ENCODE data around the gene HS6ST3. TPM values are rescaled to one million over a fixed set of nuclear protein-coding genes. Genes with fewer than 3 reads are reported as not detected.

The HS6ST3 gene
- total and polyA plus RNA-seq, 9 of the 15 experiments (the other 6 are each of a cell fraction or from before 2014, with no cell fraction given): not detected

DNA sequence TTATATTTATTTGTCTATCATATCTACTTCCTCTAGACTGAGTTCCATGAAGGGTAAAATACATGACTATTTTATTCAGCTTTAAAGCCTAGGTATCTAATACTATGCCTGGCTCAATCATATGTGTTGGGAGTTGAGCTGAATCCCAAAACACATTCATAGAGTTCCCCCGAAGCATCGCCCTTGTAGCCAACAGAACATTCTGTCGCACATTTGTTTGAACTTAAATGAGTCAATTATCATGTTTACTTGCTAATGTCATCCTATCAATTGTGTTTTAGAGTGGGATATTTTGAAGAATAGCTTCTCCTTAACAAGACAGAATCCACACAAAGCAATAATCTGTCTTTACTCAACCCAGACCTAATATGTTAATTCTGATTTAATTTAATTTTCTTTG is 252.4 kb downstream of the HS6ST3 start:
- Histone ChIP-seq H3K9me3 (replicated peaks; ENCODE audit: control insufficient read depth, insufficient read depth, low read depth, low read length) (no peaks in the 10 kb centered on the region), H3K9me1 (ENCODE audit: control insufficient read depth, insufficient read depth, low read length) (no peaks in the 10 kb centered on the region), H4K20me1 (replicated peaks; ENCODE audit: control insufficient read depth, insufficient read depth, low read length) (no peaks in the 10 kb centered on the region), H2AFZ (ENCODE audit: low read depth, low read length) (no peak overlapping the region), H3K36me3 (ENCODE audit: control insufficient read depth, insufficient read depth, low read length) (no peaks in the 10 kb centered on the region), H3K4me2 (ENCODE audit: insufficient read depth, low read length) (no peak overlapping the region), H3K27ac (ENCODE audit: extremely low read depth, low read depth, low read length) (no peak overlapping the region), H3K9ac (ENCODE audit: insufficient read depth in 1 of 2, low read depth in 2 of 2, low read length in 2 of 2) (no peak overlapping the region), H3K27me3 (ENCODE audit: control insufficient read depth in 2 of 2, insufficient read depth in 2 of 2, low read length in 2 of 2) (no peaks in the 10 kb centered on the region), H3K4me3 (no peak overlapping the region), H3K4me1 (replicated peaks in 1 of 2; ENCODE audit: control insufficient read depth in 2 of 2, insufficient read depth in 2 of 2, low read length in 2 of 2) (no peaks in the 10 kb centered on the region), H3K79me2 (ENCODE audit: control insufficient read depth, insufficient read depth, low read length) (no peaks in the 10 kb centered on the region)
- POLR2A ChIA-PET: interaction anchor here (0.6 kb wide), 1 partner anchor 1104 kb away, joined by 3 read pairs; no protein-coding TSS in a partner anchor
- BruUV-seq (replicated peaks): no TSS peak
- intact Hi-C loops (cut with micrococcal nuclease) (no loop called here), in situ Hi-C loops (cut with MboI) (no loop called here)
- DNase-seq (ENCODE audit: extremely low read depth in 1 of 4, low spot score in 3 of 4): no peak
- CTCF ChIA-PET (ENCODE audit: low intra/inter-chr PET ratio): no interaction called here
- no peak for ATAC-seq
- no peak for FAIRE-seq
- WGBS (ENCODE audit: insufficient coverage, low coverage, missing lambda C conversion rate): 0% methylated on average over 3 of the region's 3 CpGs
- TF ChIP-seq ZNF274 (IDR thresholded peaks at IDR 0.05; ENCODE audit: borderline replicate concordance, low read depth, low read length): no peak
- no peak for TF ChIP-seq JUNB (CRISPR knock-in tag; conservative IDR thresholded peaks at IDR 0.05)
- no peak for TF ChIP-seq ZBTB11 (CRISPR knock-in tag; IDR thresholded peaks at IDR 0.05)
- TF ChIP-seq STAG1 (CRISPR knock-in tag; IDR thresholded peaks at IDR 0.05; ENCODE audit: borderline replicate concordance): no peak
- no peak for TF ChIP-seq RCOR1 (IDR thresholded peaks at IDR 0.05; ENCODE audit: borderline replicate concordance in 1 of 2, low read depth in 2 of 2, low read length in 2 of 2)
- no peak for TF ChIP-seq MTA1 (IDR thresholded peaks at IDR 0.05; ENCODE audit: borderline replicate concordance)
- TF ChIP-seq SMAD2 (IDR thresholded peaks at IDR 0.05; ENCODE audit: low read depth, low read length): no peak
- TF ChIP-seq ZBTB7A (IDR thresholded peaks at IDR 0.05; ENCODE audit: borderline replicate concordance, control insufficient read depth, low read depth, low read length): no peak
- no peak for TF ChIP-seq NCOA1 (IDR thresholded peaks at IDR 0.05; ENCODE audit: low read depth)
- TF ChIP-seq, protein P1, sequence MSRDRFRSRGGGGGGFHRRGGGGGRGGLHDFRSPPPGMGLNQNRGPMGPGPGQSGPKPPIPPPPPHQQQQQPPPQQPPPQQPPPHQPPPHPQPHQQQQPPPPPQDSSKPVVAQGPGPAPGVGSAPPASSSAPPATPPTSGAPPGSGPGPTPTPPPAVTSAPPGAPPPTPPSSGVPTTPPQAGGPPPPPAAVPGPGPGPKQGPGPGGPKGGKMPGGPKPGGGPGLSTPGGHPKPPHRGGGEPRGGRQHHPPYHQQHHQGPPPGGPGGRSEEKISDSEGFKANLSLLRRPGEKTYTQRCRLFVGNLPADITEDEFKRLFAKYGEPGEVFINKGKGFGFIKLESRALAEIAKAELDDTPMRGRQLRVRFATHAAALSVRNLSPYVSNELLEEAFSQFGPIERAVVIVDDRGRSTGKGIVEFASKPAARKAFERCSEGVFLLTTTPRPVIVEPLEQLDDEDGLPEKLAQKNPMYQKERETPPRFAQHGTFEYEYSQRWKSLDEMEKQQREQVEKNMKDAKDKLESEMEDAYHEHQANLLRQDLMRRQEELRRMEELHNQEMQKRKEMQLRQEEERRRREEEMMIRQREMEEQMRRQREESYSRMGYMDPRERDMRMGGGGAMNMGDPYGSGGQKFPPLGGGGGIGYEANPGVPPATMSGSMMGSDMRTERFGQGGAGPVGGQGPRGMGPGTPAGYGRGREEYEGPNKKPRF (IDR thresholded peaks at IDR 0.05; ENCODE audit: low read depth, low read length): no peak
- no peak for TF ChIP-seq ZNF512 (tag; IDR thresholded peaks at IDR 0.05)
- no peak for TF ChIP-seq ZBED1 (IDR thresholded peaks at IDR 0.05)
- TF ChIP-seq MCM5 (IDR thresholded peaks at IDR 0.05; ENCODE audit: low read depth): no peak
- TF ChIP-seq NR0B1 (IDR thresholded peaks at IDR 0.05; ENCODE audit: partially characterized antibody): no peak
